Activated T-helper 17 cell treated with anti-CD3 and anti-CD28 coated beads, Interleukin-2, amount 50 U/mL, for 72 hours (primary cell): Measurements from ENCODE around the gene SPTBN4. TPM values are rescaled to one million over a fixed set of nuclear protein-coding genes. Genes with fewer than 3 reads are reported as not detected.
"Not testable (repeated sequence)": the region's sequence is repeated elsewhere in the genome, so short reads cannot be mapped to it uniquely, and the experiment has no call there.

ENCODE experiments used
- ATAC-seq: fragments of 150-1000 bp; cut with Tn5 transposase; replicated peaks from 2 replicates; pipeline ENCODE4 v1.10.0; 2021; ENCODE audit warnings: mild to moderate bottlenecking, moderate library complexity
- H3K27ac Mint-ChIP-seq: one replicate; pipeline ENCODE4 v1.8.0; 2022; ENCODE audit warnings: mixed read lengths
- H3K27me3 Mint-ChIP-seq: one replicate; pipeline ENCODE4 v1.8.0; 2022; ENCODE audit warnings: mixed read lengths
- H3K36me3 Mint-ChIP-seq: one replicate; pipeline ENCODE4 v1.8.0; 2022; ENCODE audit warnings: low read depth, mild to moderate bottlenecking, mixed read lengths
- H3K4me1 Mint-ChIP-seq: one replicate; pipeline ENCODE4 v1.8.0; 2022; ENCODE audit warnings: mixed read lengths
- H3K4me3 Mint-ChIP-seq: one replicate; pipeline ENCODE4 v1.8.0; 2022; ENCODE audit warnings: mild to moderate bottlenecking, mixed read lengths
- H3K9me3 Mint-ChIP-seq: one replicate; pipeline ENCODE4 v1.8.0; 2022; ENCODE audit warnings: mixed read lengths
- total RNA-seq, 2 donors: library from RNA; stranded (reverse); gene quantifications; one replicate each; pipeline ENCODE4 v1.2.3, GENCODE V29; 2022

SPTBN4 gene
- total RNA-seq, 2 donors from 2014 or later: 1.4 to 16.4 TPM

DNA sequence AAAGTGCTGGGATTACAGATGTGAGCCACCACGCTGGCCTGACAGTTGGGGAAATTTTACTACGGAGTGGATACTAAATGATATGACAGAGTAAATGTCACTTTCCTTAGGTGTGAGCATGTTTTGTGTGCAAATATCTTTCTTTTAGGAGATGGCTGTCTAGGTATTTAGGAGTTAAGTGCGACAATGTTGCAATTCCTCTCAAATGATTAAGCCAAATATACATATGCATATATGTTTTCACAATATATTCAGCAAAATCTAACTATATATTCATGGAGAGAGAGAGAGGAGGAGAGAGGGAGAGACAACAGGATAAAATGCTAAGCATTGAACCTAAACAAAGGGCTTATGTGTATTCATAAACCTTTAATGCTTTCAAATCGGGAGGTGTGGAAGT lies 17.3 kb upstream of the SPTBN4 start:
- Mint-ChIP-seq H3K36me3 (peaks cover 11% of the 10 kb centered on the region), H3K9me3 (no peaks in the 10 kb centered on the region), H3K4me3 (no peak overlapping the region), H3K4me1 (peaks cover 5% of the 10 kb centered on the region), H3K27ac (no peak overlapping the region), H3K27me3 (no peaks in the 10 kb centered on the region)
- no peak for ATAC-seq

DNA sequence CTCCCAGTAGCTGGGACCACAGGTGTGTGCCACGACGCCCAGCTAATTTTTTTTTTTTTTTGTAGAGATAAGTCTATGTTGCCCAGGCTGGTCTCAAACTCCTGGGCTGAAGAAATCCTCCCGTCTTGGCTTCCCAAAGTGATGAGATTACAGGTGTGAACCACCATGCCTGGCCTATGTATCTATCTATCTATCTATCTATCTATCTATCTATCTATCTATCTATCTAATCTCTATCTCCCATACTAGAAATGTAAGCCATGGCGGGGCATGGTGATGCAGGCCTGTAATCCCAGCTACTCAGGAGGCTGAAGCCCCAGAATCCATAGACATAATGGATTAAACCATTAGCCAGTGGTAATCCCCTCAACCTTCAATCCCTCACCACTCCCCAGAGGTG lies 16.1 kb upstream of the SPTBN4 start:
- Mint-ChIP-seq H3K36me3 (peaks cover 11% of the 10 kb centered on the region), H3K27me3 (no peaks in the 10 kb centered on the region), H3K27ac (no peak overlapping the region), H3K4me1 (no peaks in the 10 kb centered on the region), H3K4me3 (no peak overlapping the region), H3K9me3 (no peaks in the 10 kb centered on the region)
- no peak for ATAC-seq

DNA sequence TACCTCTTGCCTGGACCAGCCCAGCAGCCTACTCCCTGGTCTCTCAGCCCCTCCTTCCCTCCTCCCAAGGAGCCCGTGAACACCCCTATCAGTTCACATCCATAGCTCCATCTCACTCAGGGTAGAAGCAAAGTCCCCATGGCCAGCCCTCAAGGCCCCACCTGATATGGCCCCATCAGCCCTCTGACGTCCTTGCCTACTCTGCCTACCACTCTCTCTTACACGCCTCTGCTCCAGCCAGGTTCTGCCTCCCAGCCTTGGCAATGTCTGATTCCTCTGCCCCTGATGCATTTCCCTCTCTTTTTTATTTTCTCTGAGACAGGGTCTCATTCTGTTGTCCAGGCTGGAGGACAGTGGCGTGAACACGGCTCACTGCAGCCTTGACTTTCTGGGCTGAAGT lies 14.8 kb upstream of the SPTBN4 start:
- H3K36me3 Mint-ChIP-seq: peaks cover 11% of the 10 kb centered on the region
- H3K9me3 Mint-ChIP-seq: no peaks in the 10 kb centered on the region
- no peak overlapping the region for H3K4me3 Mint-ChIP-seq
- no peaks in the 10 kb centered on the region for H3K4me1 Mint-ChIP-seq
- H3K27me3 Mint-ChIP-seq: no peaks in the 10 kb centered on the region
- no peak for ATAC-seq
- no peak overlapping the region for H3K27ac Mint-ChIP-seq

DNA sequence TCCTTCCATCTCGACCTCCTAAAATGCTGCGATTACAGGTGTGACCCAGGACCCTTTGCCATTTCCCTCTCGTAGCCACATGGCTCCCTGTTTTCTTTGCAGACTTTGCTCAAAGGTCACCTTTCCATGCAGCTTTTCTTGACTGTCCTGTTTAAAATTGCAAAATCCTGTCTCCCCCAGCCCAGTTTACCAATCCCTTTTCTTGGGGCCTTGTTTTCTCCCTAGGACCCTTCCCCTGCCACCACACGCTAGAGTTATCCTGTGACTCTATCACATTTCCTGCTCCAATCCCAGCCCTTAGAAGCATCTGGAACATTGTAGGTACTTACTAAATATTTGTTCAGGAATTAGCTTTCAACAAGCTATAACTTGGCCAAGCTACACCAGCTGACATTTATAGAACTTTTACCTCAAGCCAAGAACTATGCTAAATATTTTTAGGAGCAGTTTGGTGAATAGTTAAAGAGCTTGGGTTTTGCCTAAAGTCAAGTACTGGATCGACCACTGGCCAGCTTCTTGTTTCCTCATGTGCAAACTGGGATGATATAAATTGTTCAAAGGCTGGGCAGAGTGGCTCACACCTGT lies 13.6 kb upstream of the SPTBN4 start:
- ATAC-seq: no peak
- Mint-ChIP-seq H3K36me3 (peaks cover 11% of the 10 kb centered on the region), H3K27me3 (no peaks in the 10 kb centered on the region), H3K27ac (no peak overlapping the region), H3K4me1 (no peaks in the 10 kb centered on the region), H3K9me3 (no peaks in the 10 kb centered on the region), H3K4me3 (no peak overlapping the region)

DNA sequence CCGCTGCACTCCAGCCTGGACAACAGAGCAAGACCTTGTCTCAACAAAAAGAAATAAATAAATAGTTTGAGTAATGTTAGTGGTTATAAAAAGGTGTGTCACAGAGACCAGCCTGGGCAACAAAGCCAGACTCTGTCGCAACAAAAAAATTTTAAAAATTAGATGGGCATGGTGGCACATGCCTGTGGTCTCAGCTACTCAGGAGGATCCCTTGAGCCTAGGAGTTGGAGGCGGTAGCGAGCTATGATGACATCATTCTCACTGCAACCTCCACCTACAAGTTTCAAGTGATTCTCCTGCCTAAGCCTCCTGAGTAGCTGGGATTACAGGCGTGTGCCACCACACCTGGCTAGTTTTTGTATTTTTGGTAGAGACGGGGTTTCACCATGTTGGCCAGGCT lies 12.9 kb upstream of the SPTBN4 start:
- not testable (repeated sequence) for H3K27ac Mint-ChIP-seq, H3K4me3 Mint-ChIP-seq, H3K4me1 Mint-ChIP-seq, H3K27me3 Mint-ChIP-seq, H3K9me3 Mint-ChIP-seq, ATAC-seq
- peaks cover 11% of the 10 kb centered on the region for H3K36me3 Mint-ChIP-seq

DNA sequence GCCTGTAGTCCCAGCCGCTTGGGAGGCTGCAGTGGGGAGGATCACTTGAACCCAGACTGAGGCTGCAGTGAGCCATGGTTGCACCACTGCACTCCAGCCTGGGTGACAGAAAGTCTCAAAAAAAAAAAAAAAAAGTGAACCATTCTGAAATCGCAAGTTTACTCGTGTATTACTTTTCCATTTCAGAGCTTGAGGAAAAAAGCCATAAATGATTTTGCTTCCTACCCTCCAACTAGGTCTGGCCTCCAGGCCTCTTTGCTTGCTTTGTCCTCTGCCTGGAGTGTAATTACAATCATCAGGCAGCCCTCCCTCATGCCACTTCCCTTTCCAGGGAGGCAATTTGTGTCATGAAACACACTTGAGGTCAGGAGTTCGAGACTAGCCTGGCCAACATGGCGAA lies 9.8 kb upstream of the SPTBN4 start:
- H3K4me1 Mint-ChIP-seq: no peaks in the 10 kb centered on the region
- ATAC-seq: no peak
- no peak overlapping the region for H3K4me3 Mint-ChIP-seq
- no peaks in the 10 kb centered on the region for H3K36me3 Mint-ChIP-seq
- no peak overlapping the region for H3K27ac Mint-ChIP-seq
- no peaks in the 10 kb centered on the region for H3K9me3 Mint-ChIP-seq
- H3K27me3 Mint-ChIP-seq: no peaks in the 10 kb centered on the region

DNA sequence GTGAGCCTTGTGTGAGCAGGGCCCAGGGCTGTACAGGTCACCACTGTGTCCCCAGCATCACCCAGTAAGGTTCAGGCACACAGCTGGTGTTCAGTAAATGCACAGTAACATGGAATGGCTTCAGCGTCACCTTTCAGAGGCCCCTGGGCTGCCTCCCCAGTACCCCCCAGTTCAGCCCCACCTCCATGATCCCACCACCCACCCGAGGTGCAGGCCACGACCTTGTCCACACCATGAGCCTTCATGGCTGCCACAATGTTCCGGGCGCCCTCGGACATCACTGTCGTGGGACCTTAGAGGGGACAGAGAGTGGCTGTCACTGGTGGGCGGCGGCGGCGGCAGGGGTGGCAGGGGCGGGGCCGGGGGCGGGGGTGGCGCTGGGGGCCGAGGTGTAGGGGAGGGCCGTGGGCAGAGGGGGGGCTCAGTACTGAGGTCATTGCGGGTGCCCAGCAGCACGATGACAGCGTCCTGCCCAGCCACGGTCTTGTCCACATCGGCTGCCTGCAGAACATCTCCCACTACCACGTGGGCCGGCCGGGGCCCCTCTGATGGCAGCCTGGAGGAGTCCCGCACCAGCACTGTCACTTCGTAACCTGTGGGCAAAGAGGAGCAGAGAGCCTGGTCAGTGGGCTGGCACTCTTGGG lies 8.7 kb upstream of the SPTBN4 start:
- Mint-ChIP-seq H3K4me3 (no peak overlapping the region), H3K4me1 (no peaks in the 10 kb centered on the region), H3K27ac (no peak overlapping the region), H3K9me3 (no peaks in the 10 kb centered on the region), H3K36me3 (no peaks in the 10 kb centered on the region), H3K27me3 (no peaks in the 10 kb centered on the region)
- ATAC-seq: no peak

DNA sequence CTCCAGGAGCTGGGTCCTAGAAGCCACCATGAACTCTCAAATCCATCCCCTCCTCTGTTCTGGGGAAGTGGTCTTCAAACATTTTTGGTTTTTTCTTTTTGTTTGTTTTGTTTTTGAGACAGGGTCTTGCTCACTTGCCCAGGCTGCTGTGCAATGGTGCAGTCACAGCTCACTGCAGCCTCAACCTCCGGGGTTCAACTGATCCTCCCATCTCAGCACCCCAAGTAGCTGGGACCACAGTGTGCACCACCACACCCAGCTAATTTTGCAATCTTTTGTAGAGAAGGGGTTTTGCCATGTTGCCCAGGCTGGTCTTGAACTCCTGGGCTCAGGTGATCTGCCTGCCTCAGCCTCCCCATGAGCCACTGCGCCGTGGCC lies 8.2 kb upstream of the SPTBN4 start:
- no peak for ATAC-seq
- Mint-ChIP-seq H3K4me1 (no peaks in the 10 kb centered on the region), H3K4me3 (no peak overlapping the region), H3K27me3 (no peaks in the 10 kb centered on the region), H3K27ac (no peak overlapping the region), H3K36me3 (no peaks in the 10 kb centered on the region), H3K9me3 (no peaks in the 10 kb centered on the region)

DNA sequence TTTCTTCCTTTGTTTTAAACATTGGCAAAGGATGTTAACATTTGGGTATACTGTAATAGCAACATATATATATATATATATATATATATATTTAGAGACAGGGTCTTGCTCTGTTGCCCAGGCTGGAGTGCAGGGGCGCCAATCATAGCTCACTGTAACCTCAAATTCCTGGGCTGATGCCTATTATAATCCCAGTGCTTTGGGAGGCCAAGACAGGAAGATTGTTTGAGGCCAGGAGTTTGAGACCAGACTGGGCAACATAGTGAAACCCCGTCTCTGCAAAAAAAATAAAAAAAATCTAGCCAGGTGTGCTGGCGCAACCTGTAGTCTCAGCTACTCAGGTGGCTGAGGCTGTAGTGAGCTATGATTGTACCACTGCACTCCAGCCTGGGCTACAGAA lies 6.6 kb upstream of the SPTBN4 start:
- Mint-ChIP-seq H3K4me3 (no peak overlapping the region), H3K9me3 (no peaks in the 10 kb centered on the region), H3K36me3 (no peaks in the 10 kb centered on the region), H3K4me1 (peaks cover 4% of the 10 kb centered on the region), H3K27ac (no peak overlapping the region), H3K27me3 (no peaks in the 10 kb centered on the region)
- no peak for ATAC-seq

DNA sequence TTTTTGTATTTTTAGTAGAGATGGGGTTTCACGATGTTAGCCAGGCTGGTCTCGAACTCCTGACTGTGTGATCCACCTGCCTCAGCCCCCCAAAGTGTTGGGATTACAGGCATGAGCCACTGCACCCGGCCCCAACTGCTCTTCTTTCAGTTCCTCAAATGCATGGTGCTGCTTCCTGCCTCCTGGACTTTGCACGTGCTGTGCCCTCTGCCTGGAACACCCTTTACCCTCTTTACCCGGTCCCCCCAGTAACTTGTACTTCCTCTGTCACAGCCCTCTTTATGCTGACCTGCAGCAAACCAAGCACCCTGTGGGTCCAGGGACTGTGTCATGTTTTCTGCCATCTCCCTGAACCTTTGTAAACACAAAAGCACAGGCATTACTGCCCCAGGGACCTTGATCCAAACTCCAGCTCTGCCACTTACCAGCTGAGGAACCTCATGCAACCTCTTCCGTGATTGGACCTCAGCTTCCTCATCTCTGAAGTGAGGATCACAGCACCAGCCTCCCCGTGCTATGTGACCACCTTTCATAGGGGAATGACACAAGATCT lies 5.1 kb upstream of the SPTBN4 start:
- no peak overlapping the region for H3K27ac Mint-ChIP-seq
- peaks cover 5% of the 10 kb centered on the region for H3K27me3 Mint-ChIP-seq
- H3K4me1 Mint-ChIP-seq: peaks cover 15% of the 10 kb centered on the region

DNA sequence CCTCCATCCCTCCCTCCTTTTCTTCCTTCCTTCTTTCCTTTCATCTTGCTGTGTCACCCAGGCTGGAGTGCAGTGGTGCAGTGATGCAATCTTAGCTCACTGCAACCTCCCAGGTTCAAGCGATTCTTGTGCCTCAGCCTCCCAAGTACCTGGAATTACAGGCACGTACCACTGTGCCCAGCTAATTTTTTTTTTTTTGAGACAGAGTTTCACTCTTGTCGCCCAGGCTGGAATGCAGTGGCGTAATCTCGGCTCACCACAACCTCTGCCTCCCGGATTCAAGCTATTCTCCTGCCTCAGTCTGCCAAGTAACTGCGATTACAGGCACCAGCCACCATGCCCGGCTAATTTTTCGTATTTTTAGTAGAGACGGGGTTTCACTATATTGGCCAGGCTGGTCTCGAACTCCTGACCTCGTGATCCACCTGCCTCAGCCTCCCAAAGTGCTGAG lies 3.2 kb upstream of the SPTBN4 start:
- not testable (repeated sequence) for H3K9me3 Mint-ChIP-seq, ATAC-seq, H3K27me3 Mint-ChIP-seq
- Mint-ChIP-seq H3K36me3 (peaks cover 15% of the 10 kb centered on the region), H3K4me1 (peaks cover 15% of the 10 kb centered on the region), H3K4me3 (peak overlapping the region; percentile 23), H3K27ac (peak overlapping the region; percentile 6)

More for the DNA sequence above, 5.1 kb upstream of the SPTBN4 start:
- Mint-ChIP-seq H3K36me3 (peaks cover 14% of the 10 kb centered on the region), H3K9me3 (no peaks in the 10 kb centered on the region), H3K4me3 (no peak overlapping the region)
- no peak for ATAC-seq

DNA sequence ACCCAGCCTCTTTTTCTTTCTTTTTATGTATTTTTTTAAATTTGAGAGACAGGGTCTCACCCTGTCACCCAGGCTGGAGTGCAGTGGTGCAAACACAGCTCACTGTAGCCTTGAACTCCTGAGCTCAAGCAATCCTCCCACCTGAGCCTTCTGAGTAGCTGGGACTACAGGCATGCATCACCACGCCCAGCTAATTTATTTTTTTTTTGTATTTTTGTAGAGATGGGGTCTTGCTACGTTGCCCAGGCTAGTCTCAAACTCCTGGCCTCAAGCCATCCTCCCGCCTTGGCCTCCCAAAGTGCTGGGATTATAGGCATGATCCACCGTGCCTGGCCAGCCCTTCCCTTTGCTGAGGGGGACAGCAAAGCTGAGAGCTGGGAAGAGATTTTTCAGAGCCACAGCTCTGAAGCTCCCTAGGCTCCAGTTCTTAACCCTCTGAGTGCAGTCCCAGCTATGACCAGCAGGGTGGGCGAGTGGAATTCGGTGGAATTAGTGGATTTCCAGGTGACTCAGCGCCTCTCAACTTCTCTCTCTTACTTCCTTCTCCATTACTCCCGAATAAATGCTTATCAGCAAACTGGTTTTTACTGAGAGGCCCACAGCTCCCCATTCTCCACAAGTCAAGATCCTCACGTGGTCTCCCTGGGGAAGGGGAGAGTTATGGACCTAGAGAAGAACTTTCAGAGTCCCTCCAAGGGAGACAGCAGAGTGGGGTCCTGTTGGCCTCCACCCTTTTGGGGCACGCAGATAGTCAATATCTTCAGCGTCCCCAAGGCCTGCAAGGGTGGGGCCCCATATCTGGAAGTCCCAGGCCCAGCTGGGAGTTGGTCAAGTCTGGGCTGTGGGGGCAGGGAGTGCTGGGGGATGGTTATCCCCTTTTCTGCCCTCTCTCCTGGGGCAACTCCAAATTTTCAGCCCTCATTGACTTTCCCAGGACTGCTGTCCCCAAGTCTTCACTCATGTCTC lies 2.5 kb upstream of the SPTBN4 start:
- peaks cover 15% of the 10 kb centered on the region for H3K36me3 Mint-ChIP-seq
- peaks cover 15% of the 10 kb centered on the region for H3K4me1 Mint-ChIP-seq
- peak overlapping the region; percentile 90 for H3K4me3 Mint-ChIP-seq
- no peaks in the 10 kb centered on the region for H3K9me3 Mint-ChIP-seq
- H3K27ac Mint-ChIP-seq: peak overlapping the region; percentile 91
- no peak for ATAC-seq
- peaks cover 5% of the 10 kb centered on the region for H3K27me3 Mint-ChIP-seq

DNA sequence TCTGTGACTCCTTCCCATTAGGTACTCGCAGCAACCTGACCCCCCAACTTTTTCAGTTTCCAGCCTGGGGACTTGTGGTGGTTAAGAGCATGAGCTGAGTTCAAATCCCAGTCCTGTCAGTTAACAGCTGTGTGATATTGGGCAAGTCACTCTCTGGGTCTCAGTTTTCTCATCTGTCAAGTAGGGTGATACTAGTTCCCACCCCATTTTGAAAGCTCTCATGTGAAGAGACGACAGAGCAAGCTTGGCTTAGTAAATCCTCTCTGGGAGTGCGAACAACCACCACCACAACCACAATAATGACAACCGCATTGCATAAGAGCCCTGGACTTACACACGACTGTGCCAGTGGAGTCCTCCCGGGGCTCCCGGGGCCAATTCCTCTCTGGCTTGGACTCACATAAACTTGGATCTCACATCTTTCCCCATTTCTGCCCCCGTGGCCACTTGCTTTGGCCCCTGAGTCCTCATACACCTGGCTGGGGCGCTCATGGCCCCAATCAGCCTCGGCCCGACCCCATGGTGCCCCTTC lies 1.7 kb upstream of the SPTBN4 start:
- H3K4me3 Mint-ChIP-seq: peak overlapping the region; percentile 90
- ATAC-seq: no peak

DNA sequence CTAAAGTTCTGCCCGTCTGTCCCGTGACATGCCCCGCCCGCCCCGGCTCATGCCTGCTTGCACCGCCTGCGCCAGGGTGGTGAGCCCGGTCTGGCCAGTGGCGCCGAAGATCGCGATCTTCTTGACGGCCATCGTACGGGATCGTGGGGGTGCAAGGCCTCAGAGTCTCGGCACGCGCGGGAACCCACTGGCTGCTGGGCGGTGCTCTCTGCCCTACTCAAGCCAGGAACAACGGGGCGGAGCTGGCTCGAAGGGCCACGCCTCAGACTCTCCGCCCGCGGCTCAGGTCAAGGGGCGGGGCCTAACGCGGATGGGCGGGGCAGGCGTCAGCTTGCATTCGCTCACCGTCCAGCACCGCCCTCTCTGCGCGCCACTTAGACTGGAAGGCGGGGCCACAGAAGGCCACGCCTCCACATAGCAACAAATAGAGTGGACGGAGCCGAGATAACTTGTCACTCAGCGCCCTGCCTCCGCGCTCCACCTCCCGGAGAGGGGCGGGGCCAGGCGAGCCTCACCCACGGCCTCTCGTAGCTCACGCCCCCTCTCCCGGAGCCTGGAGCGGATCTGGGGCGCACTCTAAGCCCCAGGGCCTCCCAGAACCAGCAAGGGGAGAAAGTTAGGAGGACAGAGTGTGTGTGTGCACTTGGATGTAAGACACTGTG lies 1.1 kb upstream of the SPTBN4 start, which contains the start of gene BLVRB:
Gene BLVRB, minus strand, starts transcription at position 189 of the 662 bp plus-strand sequence. Its CDS starts 57 bp downstream, at position 132.
- peak; percentile 83 for ATAC-seq
- peak within 1 kb of the TSS; percentile 90 for H3K4me3 Mint-ChIP-seq

More for the DNA sequence above, 1.7 kb upstream of the SPTBN4 start:
- peak overlapping the region; percentile 91 for H3K27ac Mint-ChIP-seq
- H3K36me3 Mint-ChIP-seq: peaks cover 15% of the 10 kb centered on the region
- H3K27me3 Mint-ChIP-seq: peaks cover 5% of the 10 kb centered on the region
- peaks cover 15% of the 10 kb centered on the region for H3K4me1 Mint-ChIP-seq
- H3K9me3 Mint-ChIP-seq: no peaks in the 10 kb centered on the region

More for the DNA sequence above, 1.1 kb upstream of the SPTBN4 start, which contains the start of gene BLVRB:
- Mint-ChIP-seq H3K27me3 (peaks cover 5% of the 10 kb centered on the region), H3K36me3 (peaks cover 15% of the 10 kb centered on the region), H3K4me1 (peaks cover 15% of the 10 kb centered on the region), H3K9me3 (no peaks in the 10 kb centered on the region), H3K27ac (peak within 1 kb of the TSS; percentile 91)
